HCT116 (cell line): Measurements from ENCODE around the gene SOX18.

Experiments used
- CEBPB ChIP-seq: IDR thresholded peaks from 2 replicates; pipeline ENCODE4 v1.6.1; 2012; ENCODE audit warnings: low read depth
- EZH2 ChIP-seq: fragments of 200-600 bp; sonication (generic); IDR thresholded peaks from 2 replicates; pipeline ENCODE4 v1.6.1; 2017; ENCODE audit warnings: antibody characterized with exemption, mixed run types
- EZH2phosphoT487 ChIP-seq: fragments of 200-600 bp; IDR thresholded peaks from 2 replicates; pipeline ENCODE4 v1.6.1; 2018; ENCODE audit warnings: antibody characterized with exemption, borderline replicate concordance
- POLR2A ChIP-seq: IDR thresholded peaks from 2 replicates; pipeline ENCODE4 v1.7.0; 2011; ENCODE audit warnings: borderline replicate concordance; ENCODE audit not compliant: insufficient read depth, insufficient read length; ENCODE audit errors: extremely low read depth
- ZFX ChIP-seq: fragments of 450-650 bp; IDR thresholded peaks from 2 replicates; pipeline ENCODE4 v1.6.1; 2017
- TF ChIP-seq, protein P1 (sequence below), 3 experiments: fragments of 200-600 bp in 1 of 3; sonication (generic) in 1 of 3; IDR thresholded peaks in 2 of 3; conservative IDR thresholded peaks in 1 of 3; 2 replicates each; pipeline ENCODE4 v1.5.1; 2012 to 2017; ENCODE audit warnings: low read depth in 2 of 3, low read length in 2 of 3, antibody characterized with exemption in 1 of 3, borderline replicate concordance in 1 of 3, control low read depth in 1 of 3, mild to moderate bottlenecking in 1 of 3, mixed read lengths in 1 of 3, mixed run types in 1 of 3, moderate library complexity in 1 of 3; ENCODE audit not compliant: insufficient read depth in 1 of 3
- TF ChIP-seq, protein P2 (sequence below): IDR thresholded peaks from 2 replicates; pipeline ENCODE4 v1.6.1; 2012; ENCODE audit warnings: low read depth

DNA sequence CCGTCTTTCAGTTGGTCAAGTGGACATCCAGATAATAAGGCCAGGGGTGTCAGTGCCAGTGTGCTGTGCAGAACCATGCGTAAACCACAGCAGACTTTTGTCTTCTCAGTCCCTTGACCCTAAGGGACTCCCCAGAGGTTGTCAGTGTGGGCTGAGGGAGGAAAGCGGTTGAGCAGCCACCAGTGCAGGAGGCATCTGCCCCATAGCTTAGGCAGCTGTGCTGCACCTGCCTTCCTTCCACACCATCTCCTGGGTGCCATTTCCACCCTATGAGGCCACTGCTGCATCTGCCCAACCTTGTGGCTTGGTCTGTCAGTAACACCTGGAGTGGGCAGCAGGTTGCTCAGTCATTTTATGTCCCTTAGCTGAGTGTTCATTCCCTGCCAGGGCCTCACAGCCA is 42.5 kb downstream of the SOX18 start:
- TF ChIP-seq EZH2phosphoT487, result no peak
- TF ChIP-seq, protein P1, sequence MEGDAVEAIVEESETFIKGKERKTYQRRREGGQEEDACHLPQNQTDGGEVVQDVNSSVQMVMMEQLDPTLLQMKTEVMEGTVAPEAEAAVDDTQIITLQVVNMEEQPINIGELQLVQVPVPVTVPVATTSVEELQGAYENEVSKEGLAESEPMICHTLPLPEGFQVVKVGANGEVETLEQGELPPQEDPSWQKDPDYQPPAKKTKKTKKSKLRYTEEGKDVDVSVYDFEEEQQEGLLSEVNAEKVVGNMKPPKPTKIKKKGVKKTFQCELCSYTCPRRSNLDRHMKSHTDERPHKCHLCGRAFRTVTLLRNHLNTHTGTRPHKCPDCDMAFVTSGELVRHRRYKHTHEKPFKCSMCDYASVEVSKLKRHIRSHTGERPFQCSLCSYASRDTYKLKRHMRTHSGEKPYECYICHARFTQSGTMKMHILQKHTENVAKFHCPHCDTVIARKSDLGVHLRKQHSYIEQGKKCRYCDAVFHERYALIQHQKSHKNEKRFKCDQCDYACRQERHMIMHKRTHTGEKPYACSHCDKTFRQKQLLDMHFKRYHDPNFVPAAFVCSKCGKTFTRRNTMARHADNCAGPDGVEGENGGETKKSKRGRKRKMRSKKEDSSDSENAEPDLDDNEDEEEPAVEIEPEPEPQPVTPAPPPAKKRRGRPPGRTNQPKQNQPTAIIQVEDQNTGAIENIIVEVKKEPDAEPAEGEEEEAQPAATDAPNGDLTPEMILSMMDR (IDR thresholded peaks at IDR 0.05 in 2 of 3, conservative IDR thresholded peaks at IDR 0.05 in 1 of 3; ENCODE audit: borderline replicate concordance in 1 of 3, insufficient read depth in 1 of 3, low read depth in 2 of 3, low read length in 2 of 3), result no peak
- TF ChIP-seq POLR2A, result no peak
- TF ChIP-seq, protein P2, sequence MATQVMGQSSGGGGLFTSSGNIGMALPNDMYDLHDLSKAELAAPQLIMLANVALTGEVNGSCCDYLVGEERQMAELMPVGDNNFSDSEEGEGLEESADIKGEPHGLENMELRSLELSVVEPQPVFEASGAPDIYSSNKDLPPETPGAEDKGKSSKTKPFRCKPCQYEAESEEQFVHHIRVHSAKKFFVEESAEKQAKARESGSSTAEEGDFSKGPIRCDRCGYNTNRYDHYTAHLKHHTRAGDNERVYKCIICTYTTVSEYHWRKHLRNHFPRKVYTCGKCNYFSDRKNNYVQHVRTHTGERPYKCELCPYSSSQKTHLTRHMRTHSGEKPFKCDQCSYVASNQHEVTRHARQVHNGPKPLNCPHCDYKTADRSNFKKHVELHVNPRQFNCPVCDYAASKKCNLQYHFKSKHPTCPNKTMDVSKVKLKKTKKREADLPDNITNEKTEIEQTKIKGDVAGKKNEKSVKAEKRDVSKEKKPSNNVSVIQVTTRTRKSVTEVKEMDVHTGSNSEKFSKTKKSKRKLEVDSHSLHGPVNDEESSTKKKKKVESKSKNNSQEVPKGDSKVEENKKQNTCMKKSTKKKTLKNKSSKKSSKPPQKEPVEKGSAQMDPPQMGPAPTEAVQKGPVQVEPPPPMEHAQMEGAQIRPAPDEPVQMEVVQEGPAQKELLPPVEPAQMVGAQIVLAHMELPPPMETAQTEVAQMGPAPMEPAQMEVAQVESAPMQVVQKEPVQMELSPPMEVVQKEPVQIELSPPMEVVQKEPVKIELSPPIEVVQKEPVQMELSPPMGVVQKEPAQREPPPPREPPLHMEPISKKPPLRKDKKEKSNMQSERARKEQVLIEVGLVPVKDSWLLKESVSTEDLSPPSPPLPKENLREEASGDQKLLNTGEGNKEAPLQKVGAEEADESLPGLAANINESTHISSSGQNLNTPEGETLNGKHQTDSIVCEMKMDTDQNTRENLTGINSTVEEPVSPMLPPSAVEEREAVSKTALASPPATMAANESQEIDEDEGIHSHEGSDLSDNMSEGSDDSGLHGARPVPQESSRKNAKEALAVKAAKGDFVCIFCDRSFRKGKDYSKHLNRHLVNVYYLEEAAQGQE, result no peak
- TF ChIP-seq CEBPB, result no peak
- TF ChIP-seq EZH2, result no peak
- no peak for TF ChIP-seq ZFX
